WTC11 (cell line): ENCODE measurements around the gene PPP1R12B. TPM values are rescaled to one million over a fixed set of nuclear protein-coding genes. Genes with fewer than 3 reads are reported as not detected.
"Not testable (repeated sequence)": the region's sequence is repeated elsewhere in the genome, so short reads cannot be mapped to it uniquely, and the experiment has no call there.

Experiments used
- ATAC-seq: fragments of 200-7000 bp; cut with Tn5 transposase; 2 replicates; pipeline ENCODE4 v1.10.0; 2021; ENCODE audit warnings: mild to moderate bottlenecking, moderate library complexity
- CTCF ChIA-PET: fragments of 300-600 bp; sonication (Branson Sonifier 250); formaldehyde crosslinking; loops from one replicate; lab custom pipeline; 2021; ENCODE audit warnings: antibody characterized with exemption; lab: Charles Lee
- POLR2A ChIA-PET: fragments of 350-600 bp; sonication (Branson Sonifier 250); formaldehyde crosslinking; loops from one replicate; lab custom pipeline; 2021; ENCODE audit warnings: antibody characterized with exemption; lab: Charles Lee
- DNase-seq: peaks from one replicate; pipeline ENCODE4 v3.0.0; 2021; ENCODE audit warnings: low spot score
- H3K27ac Mint-ChIP-seq: 2 replicates; pipeline ENCODE4 v1.8.0; 2021; ENCODE audit warnings: mixed read lengths
- H3K27me3 Mint-ChIP-seq: 2 replicates; pipeline ENCODE4 v1.8.0; 2021; ENCODE audit warnings: low read depth, mild to moderate bottlenecking, moderate library complexity, mixed read lengths
- H3K36me3 Mint-ChIP-seq: 2 replicates; pipeline ENCODE4 v1.8.0; 2021; ENCODE audit warnings: mixed read lengths
- H3K4me1 Mint-ChIP-seq: 2 replicates; pipeline ENCODE4 v1.8.0; 2022; ENCODE audit warnings: mixed read lengths
- H3K4me3 Mint-ChIP-seq: 2 replicates; pipeline ENCODE4 v1.8.0; 2021; ENCODE audit warnings: mild to moderate bottlenecking, moderate library complexity, mixed read lengths
- H3K9me3 Mint-ChIP-seq: 2 replicates; pipeline ENCODE4 v1.8.0; 2021; ENCODE audit warnings: mixed read lengths
- FOXJ3 ChIP-seq: sonication (generic); formaldehyde crosslinking; IDR thresholded peaks from 2 replicates; pipeline ENCODE4 v1.9.0; 2021; ENCODE audit warnings: missing genetic modification reagents, mild to moderate bottlenecking, borderline replicate concordance
- GTF2I ChIP-seq: fragments of 250-450 bp; sonication (Bioruptor Pico); conservative IDR thresholded peaks from 2 replicates; pipeline ENCODE4 v1.4.0; 2021; ENCODE audit warnings: mild to moderate bottlenecking
- HMGA2 ChIP-seq: fragments of 250-450 bp; sonication (Bioruptor Pico); IDR thresholded peaks from 2 replicates; pipeline ENCODE4 v1.4.0; 2021; ENCODE audit warnings: mild to moderate bottlenecking, moderate library complexity
- JAZF1 ChIP-seq: fragments of 250-450 bp; sonication (Bioruptor Pico); IDR thresholded peaks from 2 replicates; pipeline ENCODE4 v1.9.0; 2021; ENCODE audit warnings: moderate library complexity, mild to moderate bottlenecking, inconsistent platforms
- NR1H2 ChIP-seq: sonication (generic); formaldehyde crosslinking; IDR thresholded peaks from 2 replicates; pipeline ENCODE4 v1.9.0; 2021; ENCODE audit warnings: mild to moderate bottlenecking, moderate library complexity, missing genetic modification reagents
- NR3C1 ChIP-seq: sonication (generic); formaldehyde crosslinking; conservative IDR thresholded peaks from 2 replicates; pipeline ENCODE4 v1.8.1; 2023; ENCODE audit warnings: low read depth, mild to moderate bottlenecking, missing genetic modification reagents
- OVOL2 ChIP-seq: fragments of 250-450 bp; sonication (Bioruptor Pico); IDR thresholded peaks from 2 replicates; pipeline ENCODE4 v1.9.0; 2021; ENCODE audit warnings: mild to moderate bottlenecking, borderline replicate concordance
- RORB ChIP-seq: fragments of 250-450 bp; sonication (Bioruptor Pico); IDR thresholded peaks from 2 replicates; pipeline ENCODE4 v1.9.0; 2021; ENCODE audit warnings: mild to moderate bottlenecking
- SMAD3 ChIP-seq: sonication (generic); formaldehyde crosslinking; IDR thresholded peaks from 2 replicates; pipeline ENCODE4 v1.8.0; 2022; ENCODE audit warnings: missing genetic modification reagents, mild to moderate bottlenecking, borderline replicate concordance
- ZBTB21 ChIP-seq: sonication (generic); formaldehyde crosslinking; IDR thresholded peaks from 2 replicates; pipeline ENCODE4 v1.8.1; 2023; ENCODE audit warnings: mild to moderate bottlenecking, missing genetic modification reagents, borderline replicate concordance
- ZNF219 ChIP-seq: sonication (generic); formaldehyde crosslinking; IDR thresholded peaks from 2 replicates; pipeline ENCODE4 v1.8.0; 2023; ENCODE audit warnings: missing genetic modification reagents, mild to moderate bottlenecking, borderline replicate concordance
- total RNA-seq: library from RNA; stranded (reverse); gene quantifications from 3 replicates; pipeline ENCODE4 v1.2.3, GENCODE V29; 2021
- TF ChIP-seq, protein P1 (sequence below): sonication (generic); formaldehyde crosslinking; IDR thresholded peaks from 2 replicates; pipeline ENCODE4 v1.8.0; 2023; ENCODE audit warnings: missing genetic modification reagents
- TF ChIP-seq, protein P2 (sequence below): fragments of 250-450 bp; sonication (Bioruptor Pico); IDR thresholded peaks from 2 replicates; pipeline ENCODE4 v1.9.0; 2021; ENCODE audit warnings: mild to moderate bottlenecking
- TF ChIP-seq, protein P3 (sequence below): sonication (generic); formaldehyde crosslinking; IDR thresholded peaks from 2 replicates; pipeline ENCODE4 v1.8.1; 2023; ENCODE audit warnings: mild to moderate bottlenecking, missing genetic modification reagents, moderate library complexity

The PPP1R12B gene
- total RNA-seq, 1 experiment from 2014 or later = 19.2 TPM

DNA sequence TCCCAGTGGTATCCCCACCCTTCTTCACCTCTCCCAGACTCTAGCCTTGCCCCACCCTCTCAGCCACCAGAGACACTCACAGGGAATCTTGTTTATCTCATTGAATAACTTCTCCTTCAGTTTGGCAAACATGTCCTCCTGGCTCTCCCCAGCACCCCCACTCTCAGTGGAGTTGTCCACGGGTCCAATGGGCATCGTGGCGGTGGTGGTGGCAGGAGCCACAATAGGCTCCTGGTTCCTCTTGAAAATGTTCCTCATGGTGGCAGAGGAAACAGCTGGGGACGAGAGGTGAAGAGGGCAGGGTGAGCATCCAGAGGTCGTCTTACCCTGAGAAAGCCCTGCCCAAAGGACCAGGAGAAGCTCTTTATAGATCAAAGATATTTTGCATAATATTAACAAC is 257.0 kb downstream of the PPP1R12B start:
- no peak; the same call in 1 of the 2 replicates for ATAC-seq

DNA sequence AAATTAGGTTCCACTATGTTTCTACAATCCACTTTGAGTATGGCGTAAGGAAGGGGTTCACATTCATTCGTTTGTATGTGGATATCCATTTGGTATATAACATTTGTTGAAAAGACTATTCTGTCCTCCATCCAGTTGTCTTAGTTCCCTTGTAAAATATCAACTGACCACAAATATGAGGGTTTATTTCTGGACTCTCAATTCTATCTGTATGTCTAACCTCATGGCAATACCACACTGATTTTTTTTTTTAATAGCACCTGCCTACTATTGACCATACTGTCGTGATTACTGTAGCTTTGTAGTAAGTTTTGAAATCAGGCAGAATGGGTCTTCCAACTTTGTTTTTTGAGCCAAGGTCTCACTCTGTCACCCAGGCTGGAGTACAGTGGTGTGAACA is 263.5 kb downstream of the PPP1R12B start:
- H3K9me3 Mint-ChIP-seq, H3K27me3 Mint-ChIP-seq, H3K4me3 Mint-ChIP-seq, POLR2A ChIA-PET, H3K27ac Mint-ChIP-seq, DNase-seq, H3K36me3 Mint-ChIP-seq, ATAC-seq: not testable (repeated sequence)
- CTCF ChIA-PET = interaction anchor here (1.1 to 1.9 kb wide), 2 partner anchors 12 to 108 kb away, joined by 3 to 6 read pairs; no protein-coding TSS in a partner anchor
- peaks cover 13% of the 10 kb centered on the region for H3K4me1 Mint-ChIP-seq

More for the DNA sequence above, 257.0 kb downstream of the PPP1R12B start:
- ChIA-PET POLR2A (no interaction called here), CTCF (no interaction called here)
- no peaks in the 10 kb centered on the region for H3K36me3 Mint-ChIP-seq
- no peaks in the 10 kb centered on the region for H3K9me3 Mint-ChIP-seq
- H3K27me3 Mint-ChIP-seq = no peaks in the 10 kb centered on the region
- H3K27ac Mint-ChIP-seq = no peak overlapping the region
- 0 out of 2 replicates have a peak, but pooled peaks cover 3% of the 10 kb centered on the region for H3K4me1 Mint-ChIP-seq
- no peak for DNase-seq
- H3K4me3 Mint-ChIP-seq = no peak overlapping the region
- TF ChIP-seq RORB = no peak
- TF ChIP-seq NR3C1 (CRISPR knock-in tag) = no peak
- TF ChIP-seq ZBTB21 (CRISPR knock-in tag) = no peak
- no peak for TF ChIP-seq NR1H2 (CRISPR knock-in tag)
- no peak for TF ChIP-seq JAZF1 (CRISPR knock-in tag)
- TF ChIP-seq FOXJ3 (CRISPR knock-in tag) = no peak
- no peak for TF ChIP-seq ZNF219 (CRISPR knock-in tag)
- no peak for TF ChIP-seq GTF2I (CRISPR knock-in tag)
- TF ChIP-seq, protein P1, sequence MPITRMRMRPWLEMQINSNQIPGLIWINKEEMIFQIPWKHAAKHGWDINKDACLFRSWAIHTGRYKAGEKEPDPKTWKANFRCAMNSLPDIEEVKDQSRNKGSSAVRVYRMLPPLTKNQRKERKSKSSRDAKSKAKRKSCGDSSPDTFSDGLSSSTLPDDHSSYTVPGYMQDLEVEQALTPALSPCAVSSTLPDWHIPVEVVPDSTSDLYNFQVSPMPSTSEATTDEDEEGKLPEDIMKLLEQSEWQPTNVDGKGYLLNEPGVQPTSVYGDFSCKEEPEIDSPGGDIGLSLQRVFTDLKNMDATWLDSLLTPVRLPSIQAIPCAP (CRISPR knock-in tag) = no peak
- TF ChIP-seq, protein P2, sequence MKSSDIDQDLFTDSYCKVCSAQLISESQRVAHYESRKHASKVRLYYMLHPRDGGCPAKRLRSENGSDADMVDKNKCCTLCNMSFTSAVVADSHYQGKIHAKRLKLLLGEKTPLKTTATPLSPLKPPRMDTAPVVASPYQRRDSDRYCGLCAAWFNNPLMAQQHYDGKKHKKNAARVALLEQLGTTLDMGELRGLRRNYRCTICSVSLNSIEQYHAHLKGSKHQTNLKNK (CRISPR knock-in tag) = no peak

- no peak for ATAC-seq
- Mint-ChIP-seq H3K27ac (no peak overlapping the region), H3K36me3 (peaks cover 3% of the 10 kb centered on the region; the same call in 1 of the 2 replicates)
- TF ChIP-seq HMGA2 = no peak
- no peak for TF ChIP-seq OVOL2
- TF ChIP-seq, protein P3, sequence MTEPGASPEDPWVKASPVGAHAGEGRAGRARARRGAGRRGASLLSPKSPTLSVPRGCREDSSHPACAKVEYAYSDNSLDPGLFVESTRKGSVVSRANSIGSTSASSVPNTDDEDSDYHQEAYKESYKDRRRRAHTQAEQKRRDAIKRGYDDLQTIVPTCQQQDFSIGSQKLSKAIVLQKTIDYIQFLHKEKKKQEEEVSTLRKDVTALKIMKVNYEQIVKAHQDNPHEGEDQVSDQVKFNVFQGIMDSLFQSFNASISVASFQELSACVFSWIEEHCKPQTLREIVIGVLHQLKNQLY (CRISPR knock-in tag) = no peak
- no peak for TF ChIP-seq SMAD3
- TF ChIP-seq ZBTB21 (CRISPR knock-in tag) = no peak
- TF ChIP-seq, all 79 proteins: peak for 0
- ChIA-PET POLR2A (no interaction called here), CTCF (no interaction called here)
- no peak overlapping the region for H3K4me3 Mint-ChIP-seq
- no peak for DNase-seq
- H3K27me3 Mint-ChIP-seq = no peaks in the 10 kb centered on the region
- H3K4me1 Mint-ChIP-seq = peaks cover 15% of the 10 kb centered on the region
- no peaks in the 10 kb centered on the region; the same call in 1 of the 2 replicates for H3K9me3 Mint-ChIP-seq
Observed at GRCh38 chr1:202613571-202613970, 265.1 kb downstream of the PPP1R12B start.

GRCh38 chr1:202614363-202615207 is 266.1 kb downstream of the PPP1R12B start:
- POLR2A ChIA-PET, H3K36me3 Mint-ChIP-seq, H3K9me3 Mint-ChIP-seq, ATAC-seq, DNase-seq, H3K4me3 Mint-ChIP-seq, H3K27ac Mint-ChIP-seq, H3K27me3 Mint-ChIP-seq: not testable (repeated sequence)
- CTCF ChIA-PET = interaction anchor here (0.8 to 1.0 kb wide), 2 partner anchors 11 to 14 kb away, joined by 4 to 5 read pairs; no protein-coding TSS in a partner anchor
- H3K4me1 Mint-ChIP-seq = peaks cover 22% of the 10 kb centered on the region

DNA sequence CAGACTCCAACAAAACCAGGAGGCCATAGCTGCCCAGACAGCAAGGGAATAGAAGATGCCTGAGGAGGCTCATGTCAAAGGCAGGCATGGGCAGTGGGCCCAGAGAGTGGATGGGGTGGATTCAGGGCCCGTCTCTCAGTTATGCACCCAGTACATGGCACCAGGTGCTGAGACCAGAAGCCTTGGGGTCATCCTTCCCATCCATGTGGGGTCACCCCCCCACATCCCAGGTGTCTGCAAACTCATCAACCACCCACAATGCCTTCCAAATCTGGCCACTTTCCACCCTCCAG is 266.7 kb downstream of the PPP1R12B start:
- not testable (repeated sequence) for H3K27ac Mint-ChIP-seq, H3K36me3 Mint-ChIP-seq

More for the DNA sequence above, 266.7 kb downstream of the PPP1R12B start:
- CTCF ChIA-PET = interaction anchor here (0.8 to 1.0 kb wide), 2 partner anchors 10 to 15 kb away, joined by 4 to 5 read pairs; no protein-coding TSS in a partner anchor
- H3K27me3 Mint-ChIP-seq, POLR2A ChIA-PET, ATAC-seq, H3K4me3 Mint-ChIP-seq, DNase-seq, H3K9me3 Mint-ChIP-seq: not testable (repeated sequence)
- peaks cover 22% of the 10 kb centered on the region for H3K4me1 Mint-ChIP-seq
